Activated T-helper 1 cell treated with anti-CD3 and anti-CD28 coated beads, Interleukin-12 subunit alpha, Interleukin-12 subunit beta, Interleukin-2, Interleukin-4 antibody, amounts not matched to agents 30 ng/mL and 10 ng/mL and 1 ng/mL, durations not matched to agents 14 hours and 24 hours and 36 hours (primary cell): ENCODE results near the gene LTBR. TPM values are rescaled to one million over a fixed set of nuclear protein-coding genes. Genes with fewer than 3 reads are reported as not detected.
"Not testable (repeated sequence)": the region's sequence is repeated elsewhere in the genome, so short reads cannot be mapped to it uniquely, and the experiment has no call there.

Experiments
- DNase-seq: peaks from one replicate; pipeline ENCODE4 v3.0.0; 2021; ENCODE audit warnings: low spot score
- H3K27ac Mint-ChIP-seq: one replicate; pipeline ENCODE4 v1.8.0; 2021; ENCODE audit warnings: mild to moderate bottlenecking, mixed read lengths
- H3K27me3 Mint-ChIP-seq: one replicate; pipeline ENCODE4 v1.8.0; 2022; ENCODE audit warnings: mild to moderate bottlenecking, moderate library complexity, mixed read lengths; ENCODE audit not compliant: insufficient read depth
- H3K36me3 Mint-ChIP-seq: one replicate; pipeline ENCODE4 v1.8.0; 2021; ENCODE audit warnings: low read depth, mixed read lengths
- H3K4me1 Mint-ChIP-seq: one replicate; pipeline ENCODE4 v1.8.0; 2021; ENCODE audit warnings: low read depth, mixed read lengths
- H3K4me3 Mint-ChIP-seq: one replicate; pipeline ENCODE4 v1.8.0; 2021; ENCODE audit warnings: mild to moderate bottlenecking, moderate library complexity, mixed read lengths
- H3K9me3 Mint-ChIP-seq: one replicate; pipeline ENCODE4 v1.8.0; 2021; ENCODE audit warnings: mixed read lengths
- intact Hi-C: fragments of 100-400 bp; cut with micrococcal nuclease; formaldehyde crosslinking; loops from one replicate; pipeline ENCODE4 v1.15.1; 2024
- total RNA-seq: library from RNA; stranded (reverse); gene quantifications from 2 replicates; pipeline ENCODE4 v1.2.3, GENCODE V29; 2022

The LTBR gene
- 0.64 and 1.3 TPM in 2 replicates for total RNA-seq

- intact Hi-C loops, result no loop called here
- Mint-ChIP-seq H3K4me1 (no peaks in the 10 kb centered on the region), H3K27ac (no peak within 1 kb of the TSS), H3K27me3 (peaks cover 39% of the 10 kb centered on the region), H3K9me3 (no peaks in the 10 kb centered on the region), H3K36me3 (no peaks in the 10 kb centered on the region), H3K4me3 (no peak within 1 kb of the TSS)
- DNase-seq, result no peak
Measured at GRCh38 chr12:6383572-6384498, at the start of gene LTBR. LTBR (plus strand) TSS chr12:6384162; CDS start chr12:6384359, 197 bp downstream.

- no peaks in the 10 kb centered on the region for H3K27me3 Mint-ChIP-seq
- H3K4me3 Mint-ChIP-seq, result no peak overlapping the region
- intact Hi-C loops, result loop anchor here (2.0 kb wide), 1 partner anchor 200 kb away; the partner anchor contains the start of gene GAPDH
- H3K36me3 Mint-ChIP-seq, result peaks cover 43% of the 10 kb centered on the region
- no peak for DNase-seq
- no peaks in the 10 kb centered on the region for H3K9me3 Mint-ChIP-seq
- H3K4me1 Mint-ChIP-seq, result peaks cover 37% of the 10 kb centered on the region
- peak overlapping the region; percentile 32 for H3K27ac Mint-ChIP-seq
Measured at GRCh38 chr12:6334359-6334758, 49.6 kb upstream of the LTBR start.

- Mint-ChIP-seq H3K9me3 (no peaks in the 10 kb centered on the region), H3K4me3 (no peak overlapping the region), H3K4me1 (peaks cover 37% of the 10 kb centered on the region), H3K36me3 (peaks cover 39% of the 10 kb centered on the region), H3K27ac (no peak overlapping the region), H3K27me3 (no peaks in the 10 kb centered on the region)
- intact Hi-C loops, result loop anchor here (1.0 to 5.0 kb wide), 6 partner anchors 12 to 272 kb away; partner anchors contain the start of genes CHD4, GAPDH and IFFO1
- no peak for DNase-seq
Measured at GRCh38 chr12:6334940-6335450, 49.0 kb upstream of the LTBR start.

GRCh38 chr12:6335451-6336078, 48.4 kb upstream of the LTBR start:
- Mint-ChIP-seq H3K9me3 (no peaks in the 10 kb centered on the region), H3K27ac (no peak overlapping the region), H3K4me1 (peaks cover 37% of the 10 kb centered on the region), H3K36me3 (peaks cover 33% of the 10 kb centered on the region), H3K4me3 (no peak overlapping the region), H3K27me3 (no peaks in the 10 kb centered on the region)
- intact Hi-C loops, result loop anchor here (1.0 to 5.0 kb wide), 8 partner anchors 12 to 272 kb away; partner anchors contain the start of genes CHD4, GAPDH, IFFO1 and VAMP1
- DNase-seq, result peak; percentile 80

- intact Hi-C loops, result loop anchor here (1.0 to 5.0 kb wide), 4 partner anchors 129 to 271 kb away; partner anchors contain the start of genes CHD4, IFFO1 and VAMP1
- H3K9me3 Mint-ChIP-seq, result no peaks in the 10 kb centered on the region
- H3K27me3 Mint-ChIP-seq, result no peaks in the 10 kb centered on the region
- peaks cover 37% of the 10 kb centered on the region for H3K4me1 Mint-ChIP-seq
- no peak for DNase-seq
- H3K4me3 Mint-ChIP-seq, result no peak overlapping the region
- peaks cover 28% of the 10 kb centered on the region for H3K36me3 Mint-ChIP-seq
- no peak overlapping the region for H3K27ac Mint-ChIP-seq
Measured at GRCh38 chr12:6336079-6336888, 47.7 kb upstream of the LTBR start.

- Mint-ChIP-seq H3K9me3 (no peaks in the 10 kb centered on the region), H3K36me3 (peaks cover 27% of the 10 kb centered on the region), H3K4me3 (no peak overlapping the region), H3K27ac (no peak overlapping the region), H3K4me1 (peaks cover 42% of the 10 kb centered on the region), H3K27me3 (no peaks in the 10 kb centered on the region)
- peak; percentile 56 for DNase-seq
- intact Hi-C loops, result loop anchor here (1.0 to 5.0 kb wide), 5 partner anchors 86 to 270 kb away; partner anchors contain the start of genes CHD4, IFFO1 and VAMP1
Measured at GRCh38 chr12:6336889-6337853, 46.8 kb upstream of the LTBR start.

GRCh38 chr12:6337958-6338433, 46.0 kb upstream of the LTBR start:
- Mint-ChIP-seq H3K9me3 (no peaks in the 10 kb centered on the region), H3K36me3 (peaks cover 20% of the 10 kb centered on the region), H3K4me1 (peaks cover 44% of the 10 kb centered on the region), H3K27ac (no peak overlapping the region), H3K27me3 (no peaks in the 10 kb centered on the region), H3K4me3 (no peak overlapping the region)
- DNase-seq, result no peak
- intact Hi-C loops, result loop anchor here (1.0 to 5.0 kb wide), 4 partner anchors 85 to 269 kb away; partner anchors contain the start of genes CHD4, IFFO1 and VAMP1

- intact Hi-C loops, result loop anchor here (5.0 kb wide), 2 partner anchors 219 to 269 kb away; partner anchors contain the start of genes CHD4 and IFFO1
- not testable (repeated sequence) for H3K27ac Mint-ChIP-seq, H3K27me3 Mint-ChIP-seq, H3K9me3 Mint-ChIP-seq, H3K4me3 Mint-ChIP-seq, DNase-seq
- H3K4me1 Mint-ChIP-seq, result peaks cover 44% of the 10 kb centered on the region
- peaks cover 17% of the 10 kb centered on the region for H3K36me3 Mint-ChIP-seq
Measured at GRCh38 chr12:6338536-6338935, 45.4 kb upstream of the LTBR start.

GRCh38 chr12:6338955-6339354, 45.0 kb upstream of the LTBR start:
- H3K36me3 Mint-ChIP-seq, result peaks cover 13% of the 10 kb centered on the region
- intact Hi-C loops, result loop anchor here (5.0 kb wide), 2 partner anchors 218 to 268 kb away; partner anchors contain the start of genes CHD4 and IFFO1
- no peaks in the 10 kb centered on the region for H3K9me3 Mint-ChIP-seq
- no peak overlapping the region for H3K27ac Mint-ChIP-seq
- no peak for DNase-seq
- peaks cover 42% of the 10 kb centered on the region for H3K4me1 Mint-ChIP-seq
- H3K27me3 Mint-ChIP-seq, result no peaks in the 10 kb centered on the region
- no peak overlapping the region for H3K4me3 Mint-ChIP-seq

GRCh38 chr12:6340032-6340638, 43.8 kb upstream of the LTBR start:
- DNase-seq, result no peak
- no peak overlapping the region for H3K27ac Mint-ChIP-seq

More at GRCh38 chr12:6340032-6340638, 43.8 kb upstream of the LTBR start:
- no peaks in the 10 kb centered on the region for H3K9me3 Mint-ChIP-seq
- intact Hi-C loops, result loop anchor here (1.0 kb wide), 1 partner anchor 23 kb away; no protein-coding TSS in a partner anchor
- peaks cover 33% of the 10 kb centered on the region for H3K4me1 Mint-ChIP-seq
- peaks cover 6% of the 10 kb centered on the region for H3K36me3 Mint-ChIP-seq
- no peaks in the 10 kb centered on the region for H3K27me3 Mint-ChIP-seq
- no peak overlapping the region for H3K4me3 Mint-ChIP-seq
